GM23338 (cell line): ENCODE data around the gene GPR42. TPM values are rescaled to one million over a fixed set of nuclear protein-coding genes. Genes with fewer than 3 reads are reported as not detected.

Experiments
- ATAC-seq: fragments of 200-7000 bp; cut with Tn5 transposase; 3 replicates; pipeline ENCODE4 v1.9.1; 2020
- DNase-seq: peaks from one replicate; pipeline ENCODE4 v3.0.0-alpha.2; 2015; ENCODE audit warnings: low spot score
- H2AFZ ChIP-seq: fragments of 200-600 bp; sonication (generic); 2 replicates; pipeline ENCODE4 v1.8.0; 2016; ENCODE audit warnings: antibody characterized with exemption, mild to moderate bottlenecking, moderate library complexity
- H3F3A ChIP-seq: fragments of 200-600 bp; sonication (generic); replicated peaks from 2 replicates; pipeline ENCODE4 v1.8.0; 2017; ENCODE audit warnings: antibody characterized with exemption, mixed run types, low read depth
- H3K27ac ChIP-seq: fragments of 200-600 bp; sonication (generic); 2 replicates; pipeline ENCODE4 v1.6.1; 2016; ENCODE audit warnings: low read depth
- H3K27me3 ChIP-seq: fragments of 200-600 bp; sonication (generic); 2 replicates; pipeline ENCODE4 v1.8.0; 2016; ENCODE audit warnings: mild to moderate bottlenecking, mixed run types, moderate library complexity; ENCODE audit not compliant: insufficient read depth
- H3K36me3 ChIP-seq: fragments of 200-600 bp; sonication (generic); 2 replicates; pipeline ENCODE4 v1.8.0; 2016; ENCODE audit warnings: mild to moderate bottlenecking; ENCODE audit not compliant: insufficient read depth
- H3K4me1 ChIP-seq: fragments of 200-600 bp; sonication (generic); 2 replicates; pipeline ENCODE4 v1.8.0; 2016; ENCODE audit warnings: mild to moderate bottlenecking, moderate library complexity; ENCODE audit not compliant: insufficient read depth
- H3K4me2 ChIP-seq: fragments of 200-600 bp; sonication (generic); 2 replicates; pipeline ENCODE4 v1.7.1; 2017; ENCODE audit warnings: mixed run types
- H3K4me3 ChIP-seq: fragments of 200-600 bp; sonication (generic); 2 replicates; pipeline ENCODE4 v1.6.1; 2016; ENCODE audit warnings: mixed run types
- H3K79me2 ChIP-seq: fragments of 200-600 bp; sonication (generic); replicated peaks from 2 replicates; pipeline ENCODE4 v1.8.0; 2017; ENCODE audit warnings: mild to moderate bottlenecking; ENCODE audit not compliant: insufficient read depth
- H3K9me2 ChIP-seq: fragments of 200-600 bp; sonication (generic); 2 replicates; pipeline ENCODE4 v1.8.0; 2017; ENCODE audit not compliant: insufficient read depth
- H4K20me1 ChIP-seq: fragments of 200-600 bp; sonication (generic); replicated peaks from 2 replicates; pipeline ENCODE4 v1.8.0; 2017; ENCODE audit warnings: mild to moderate bottlenecking; ENCODE audit not compliant: insufficient read depth
- H3K27ac Mint-ChIP-seq: 2 replicates; pipeline ENCODE4 v1.8.0; 2020; ENCODE audit warnings: inconsistent platforms, mild to moderate bottlenecking, moderate library complexity, mixed read lengths
- H3K27me3 Mint-ChIP-seq: 3 replicates; pipeline ENCODE4 v1.8.0; 2022; ENCODE audit warnings: low read depth, mild to moderate bottlenecking, moderate library complexity, mixed read lengths, inconsistent platforms; ENCODE audit not compliant: insufficient read depth, poor library complexity
- H3K36me3 Mint-ChIP-seq: 3 replicates; pipeline ENCODE4 v1.8.0; 2021; ENCODE audit warnings: low read depth, mild to moderate bottlenecking, inconsistent platforms, moderate library complexity, mixed read lengths
- H3K4me1 Mint-ChIP-seq: 3 replicates; pipeline ENCODE4 v1.8.0; 2020; ENCODE audit warnings: mild to moderate bottlenecking, inconsistent platforms, mixed read lengths
- H3K4me3 Mint-ChIP-seq: 3 replicates; pipeline ENCODE4 v1.8.0; 2021; ENCODE audit warnings: moderate library complexity, mild to moderate bottlenecking, inconsistent platforms, mixed read lengths
- H3K9me3 Mint-ChIP-seq: 3 replicates; pipeline ENCODE4 v1.8.0; 2020; ENCODE audit warnings: moderate library complexity, mild to moderate bottlenecking, inconsistent platforms, mixed read lengths
- CREB1 ChIP-seq: fragments of 250-450 bp; sonication (Bioruptor Pico); IDR thresholded peaks from 2 replicates; pipeline ENCODE4 v1.5.0; 2020; ENCODE audit warnings: low read depth, mild to moderate bottlenecking, moderate library complexity
- EZH2 ChIP-seq: fragments of 200-600 bp; sonication (generic); IDR thresholded peaks from one replicate; pipeline ENCODE4 v1.8.0; 2017; ENCODE audit warnings: antibody characterized with exemption, mild to moderate bottlenecking, low read depth; ENCODE audit not compliant: unreplicated experiment
- EZH2phosphoT487 ChIP-seq: fragments of 200-600 bp; sonication (generic); IDR thresholded peaks from one replicate; pipeline ENCODE4 v1.8.1; 2018; ENCODE audit warnings: antibody characterized with exemption; ENCODE audit not compliant: unreplicated experiment
- JUNB ChIP-seq: IDR thresholded peaks from one replicate; pipeline ENCODE4 v1.6.1; 2016; ENCODE audit warnings: antibody characterized with exemption; ENCODE audit not compliant: unreplicated experiment
- NANOG ChIP-seq: IDR thresholded peaks from 2 replicates; pipeline ENCODE4 v1.6.1; 2016; ENCODE audit warnings: antibody characterized with exemption, borderline replicate concordance
- POLR2AphosphoS5 ChIP-seq: IDR thresholded peaks from 2 replicates; pipeline ENCODE4 v1.6.1; 2016; ENCODE audit warnings: antibody characterized with exemption, low read depth
- REST ChIP-seq: IDR thresholded peaks from one replicate; pipeline ENCODE4 v1.6.1; 2018; ENCODE audit warnings: antibody characterized with exemption; ENCODE audit not compliant: unreplicated experiment
- ZNF114 ChIP-seq: fragments of 250-450 bp; sonication (Bioruptor Pico); IDR thresholded peaks from 2 replicates; pipeline ENCODE4 v1.5.0; 2020; ENCODE audit warnings: mild to moderate bottlenecking, moderate library complexity
- polyA plus RNA-seq: library from polyadenylated mRNA; unstranded; fragments of >200 nt; fragmentation: Nextera tagmentation; extraction: Ambion mirVana; gene quantifications from 2 replicates; pipeline ENCODE4 v1.2.1, GENCODE V29; 2016
- total RNA-seq: library from RNA; depleted of rRNA; stranded (reverse); fragments of >200 nt; shearing (Covaris generic); gene quantifications from 2 replicates; pipeline ENCODE4 v1.2.3, GENCODE V29; 2014

The GPR42 gene
- total and polyA plus RNA-seq, 2 experiments from 2014 or later, result not detected

GRCh38 chr19:35351411-35352176 lies 19.3 kb upstream of the GPR42 start:
- Histone ChIP-seq H3K4me1 (no peaks in the 10 kb centered on the region), H3K4me2 (no peak overlapping the region), H2AFZ (0 out of 2 replicates have a peak overlapping the region, but pooled peaks have one; percentile 95), H3K27ac (no peak overlapping the region), H3F3A (no peaks in the 10 kb centered on the region), H3K27me3 (no peaks in the 10 kb centered on the region), H4K20me1 (no peaks in the 10 kb centered on the region), H3K79me2 (no peaks in the 10 kb centered on the region), H3K9me2 (no peaks in the 10 kb centered on the region), H3K36me3 (no peaks in the 10 kb centered on the region), H3K4me3 (no peak overlapping the region)
- H3K9me3 Mint-ChIP-seq, result no peaks in the 10 kb centered on the region
- TF ChIP-seq NANOG, result no peak
- no peak for TF ChIP-seq POLR2AphosphoS5
- peaks cover 24% of the 10 kb centered on the region for H3K27me3 Mint-ChIP-seq
- no peak overlapping the region for H3K27ac Mint-ChIP-seq
- H3K4me3 Mint-ChIP-seq, result no peak overlapping the region
- ATAC-seq (no peak), DNase-seq (no peak)
- H3K4me1 Mint-ChIP-seq, result peaks cover 12% of the 10 kb centered on the region
- no peaks in the 10 kb centered on the region for H3K36me3 Mint-ChIP-seq

- ATAC-seq (no peak), DNase-seq (peak; percentile 13)
- Histone ChIP-seq H3F3A (no peaks in the 10 kb centered on the region), H3K4me1 (no peaks in the 10 kb centered on the region), H3K36me3 (no peaks in the 10 kb centered on the region), H3K79me2 (no peaks in the 10 kb centered on the region), H3K4me3 (no peak overlapping the region), H3K4me2 (no peak overlapping the region), H4K20me1 (no peaks in the 10 kb centered on the region), H2AFZ (0 out of 2 replicates have a peak overlapping the region, but pooled peaks have one; percentile 95), H3K27ac (no peak overlapping the region), H3K9me2 (no peaks in the 10 kb centered on the region), H3K27me3 (no peaks in the 10 kb centered on the region)
- no peak overlapping the region for H3K4me3 Mint-ChIP-seq
- no peaks in the 10 kb centered on the region for H3K9me3 Mint-ChIP-seq
- H3K27me3 Mint-ChIP-seq, result peaks cover 22% of the 10 kb centered on the region
- H3K4me1 Mint-ChIP-seq, result peaks cover 7% of the 10 kb centered on the region
- TF ChIP-seq CREB1, result no peak
- H3K27ac Mint-ChIP-seq, result no peak overlapping the region
- H3K36me3 Mint-ChIP-seq, result no peaks in the 10 kb centered on the region
Observed at GRCh38 chr19:35352177-35352447, 18.8 kb upstream of the GPR42 start.

DNA sequence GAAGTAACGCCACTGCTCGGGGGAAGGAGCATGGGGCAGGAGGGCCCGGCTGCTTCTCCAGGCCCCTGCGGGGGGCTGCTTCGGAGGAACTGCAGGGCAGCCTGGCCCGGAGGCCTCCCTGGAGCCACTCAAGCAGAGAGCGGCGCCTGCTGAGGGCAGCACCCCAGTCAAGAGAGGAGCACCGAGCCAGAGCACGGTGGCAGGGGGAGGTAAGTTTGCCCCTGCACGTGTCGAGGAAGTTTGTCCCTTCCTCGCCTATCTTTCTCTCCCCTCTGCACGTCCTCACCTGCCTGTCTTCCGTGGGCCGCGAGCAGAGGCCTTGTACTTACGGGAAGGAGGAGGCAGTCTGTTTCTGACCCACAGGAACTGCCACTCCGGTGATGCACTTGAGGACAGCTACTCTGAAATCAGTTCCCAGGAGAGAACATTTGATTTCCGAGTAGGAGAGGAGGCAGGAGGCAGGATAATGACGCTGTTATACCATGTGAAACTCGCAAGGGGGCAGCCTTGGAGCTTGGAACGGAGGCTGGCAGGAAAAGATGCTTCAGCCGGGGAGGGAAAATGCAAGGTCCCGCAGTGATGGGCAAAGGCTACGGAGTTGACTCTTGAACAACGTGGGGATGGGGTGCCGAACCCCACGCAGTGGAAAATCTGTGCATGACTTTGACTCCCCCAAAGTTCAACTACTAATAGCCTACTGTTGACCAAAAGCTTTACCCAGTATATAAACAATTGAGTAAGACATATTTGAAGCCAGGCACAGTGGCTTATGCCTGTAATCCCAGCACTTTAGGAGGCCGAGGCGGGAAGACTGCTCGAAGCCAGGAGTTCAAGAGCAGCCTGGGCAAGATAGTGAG lies 18.2 kb upstream of the GPR42 start:
- H3K9me2 ChIP-seq, result no peaks in the 10 kb centered on the region
- H2AFZ ChIP-seq, result peak overlapping the region; percentile 95
- H3F3A ChIP-seq, result no peaks in the 10 kb centered on the region
- Mint-ChIP-seq H3K4me3 (no peak overlapping the region), H3K27me3 (peaks cover 21% of the 10 kb centered on the region), H3K9me3 (no peaks in the 10 kb centered on the region), H3K27ac (no peak overlapping the region), H3K4me1 (peaks cover 6% of the 10 kb centered on the region), H3K36me3 (no peaks in the 10 kb centered on the region)
- no peak overlapping the region for H3K27ac ChIP-seq
- no peaks in the 10 kb centered on the region for H3K27me3 ChIP-seq
- ATAC-seq, result peak; percentile 76
- no peak overlapping the region for H3K4me2 ChIP-seq
- H3K79me2 ChIP-seq, result no peaks in the 10 kb centered on the region
- peak; percentile 94 for DNase-seq
- H3K36me3 ChIP-seq, result no peaks in the 10 kb centered on the region
- no peaks in the 10 kb centered on the region for H4K20me1 ChIP-seq
- no peaks in the 10 kb centered on the region for H3K4me1 ChIP-seq
- H3K4me3 ChIP-seq, result no peak overlapping the region
- peak; percentile 55 for TF ChIP-seq CREB1
- TF ChIP-seq ZNF114 (CRISPR knock-in tag), result no peak
- no peak for TF ChIP-seq EZH2phosphoT487
- no peak for TF ChIP-seq EZH2
- no peak for TF ChIP-seq REST
- TF ChIP-seq JUNB, result no peak
